LNCaP clone FGC (cell line): Measurements from ENCODE around the gene CD47.

Experiments
- DNase-seq: peaks from one replicate; pipeline ENCODE4 v3.0.0-alpha.2; 2011; ENCODE audit warnings: low read depth
- H3K4me3 ChIP-seq: 2 replicates; pipeline ENCODE4 v1.5.1; 2011; ENCODE audit warnings: mild to moderate bottlenecking, low read depth, low read length, control low read depth
- CTCF ChIP-seq: IDR thresholded peaks from 2 replicates; pipeline ENCODE4 v1.5.1; 2012; ENCODE audit warnings: mild to moderate bottlenecking; ENCODE audit not compliant: control insufficient read depth, insufficient read depth; ENCODE audit errors: extremely low read depth

CD47 gene

DNA sequence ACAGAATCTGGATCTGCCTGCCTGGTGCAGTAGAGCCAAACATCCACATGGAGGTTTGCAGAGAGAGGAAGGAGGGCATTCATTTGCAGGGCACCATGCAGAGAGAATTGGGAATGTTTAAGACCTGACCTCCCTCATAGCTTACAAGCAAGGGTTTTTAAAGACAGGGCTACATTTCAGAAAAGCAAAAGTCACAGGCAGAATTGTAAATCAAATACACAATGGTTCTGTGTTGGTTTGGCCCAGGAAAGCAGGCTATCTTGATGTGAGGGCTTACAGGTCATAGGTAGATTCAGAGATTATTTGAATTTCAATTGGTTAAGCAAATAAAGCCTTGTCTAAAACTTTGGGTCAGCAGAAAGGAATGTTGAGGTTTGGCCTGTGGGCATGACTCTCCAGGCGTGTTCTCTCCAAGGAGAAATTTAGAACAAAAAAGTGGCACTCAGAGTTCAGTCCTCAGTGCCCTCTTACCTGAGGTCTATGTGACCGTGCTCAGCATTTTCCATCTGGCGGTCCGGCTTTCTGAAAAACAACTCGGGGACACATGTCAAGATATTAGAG, 91.5 kb downstream of the CD47 start:
- no peak overlapping the region for H3K4me3 ChIP-seq
- DNase-seq, result no peak
- no peak for TF ChIP-seq CTCF

DNA sequence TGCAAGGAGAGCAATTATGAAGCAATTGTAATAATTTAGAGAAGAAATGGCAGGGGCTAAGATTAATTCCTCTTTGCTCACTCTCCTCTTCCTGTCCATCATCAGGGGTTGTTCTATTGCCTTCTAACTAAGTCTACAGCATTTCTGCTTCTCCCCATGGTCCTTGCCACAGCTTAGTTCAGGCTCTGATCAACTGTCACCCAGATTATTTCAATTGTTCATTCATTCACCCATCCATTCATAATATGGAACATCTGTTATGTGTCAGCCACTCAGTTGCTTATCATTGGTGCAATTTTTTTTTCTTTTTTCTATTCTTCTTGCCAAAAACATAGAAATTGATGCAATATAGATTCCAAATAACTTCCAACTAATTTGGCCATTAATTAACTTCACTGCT, 93.2 kb downstream of the CD47 start:
- no peak for TF ChIP-seq CTCF
- no peak for DNase-seq

GRCh38 chr3:107995823-107996222, 95.0 kb downstream of the CD47 start:
- no peak overlapping the region for H3K4me3 ChIP-seq
- no peak for DNase-seq
- TF ChIP-seq CTCF, result no peak

More for the DNA sequence above, 93.2 kb downstream of the CD47 start:
- no peak overlapping the region for H3K4me3 ChIP-seq

DNA sequence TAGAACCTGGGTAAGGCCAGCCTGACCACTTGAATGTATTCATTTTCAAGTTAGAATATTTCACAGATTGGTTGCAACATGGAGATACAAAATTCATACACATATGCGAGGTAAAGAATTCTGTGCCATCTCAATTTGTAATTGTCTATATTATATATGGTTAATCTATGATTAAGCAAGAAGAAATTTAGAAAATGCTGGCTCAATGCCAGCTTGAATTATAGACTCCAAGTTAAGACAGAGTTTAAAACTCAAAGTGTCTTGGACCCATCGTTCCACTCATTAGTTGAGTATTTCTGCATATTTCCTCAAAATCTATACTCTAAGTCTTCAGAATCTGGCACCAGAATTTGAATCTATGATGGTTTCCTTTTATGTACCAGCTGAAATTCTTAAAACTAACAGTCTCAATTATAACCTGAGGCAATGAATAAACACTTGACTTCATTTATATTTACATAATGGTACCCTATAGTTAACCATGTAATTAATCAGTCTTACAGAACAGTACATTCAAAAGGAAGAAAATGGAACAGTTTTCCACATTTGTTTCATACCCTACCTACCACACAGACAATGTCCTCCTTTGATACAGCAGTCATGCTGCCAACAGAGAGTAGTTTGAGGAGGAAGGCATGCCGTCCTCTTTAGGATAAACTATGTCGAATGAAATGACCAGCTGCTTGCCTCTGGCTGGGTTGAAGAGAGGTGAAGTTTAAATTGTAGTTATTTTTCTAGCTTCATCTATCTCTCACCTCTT, 95.7 kb downstream of the CD47 start:
- DNase-seq, result no peak
- no peak for TF ChIP-seq CTCF
- H3K4me3 ChIP-seq, result no peak overlapping the region

- no peak for TF ChIP-seq CTCF
- DNase-seq, result no peak
These were observed 96.7 kb downstream of the CD47 start for GRCh38 chr3:107994181-107994580.

DNA sequence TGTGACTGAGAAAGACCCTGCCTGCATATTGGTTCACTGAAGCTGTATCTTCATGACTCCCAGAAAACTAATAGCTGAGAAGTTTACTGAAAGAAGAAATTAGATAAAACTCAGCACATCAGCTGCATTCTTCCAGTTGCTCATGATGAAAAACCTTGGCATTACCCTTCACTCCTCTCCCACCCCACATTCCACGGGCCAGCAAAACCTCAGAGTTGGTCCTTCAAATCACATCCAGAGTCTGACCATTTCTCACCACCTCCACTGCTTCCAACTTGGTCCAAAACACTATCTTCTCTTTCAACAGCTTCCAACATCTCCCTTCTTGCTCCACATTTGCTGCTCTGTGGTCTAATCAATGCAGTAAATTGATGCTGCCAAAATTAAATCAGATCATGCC, 97.1 kb downstream of the CD47 start:
- no peak for DNase-seq
- H3K4me3 ChIP-seq, result no peak overlapping the region
- TF ChIP-seq CTCF, result no peak

More at GRCh38 chr3:107994181-107994580, 96.7 kb downstream of the CD47 start:
- no peak overlapping the region for H3K4me3 ChIP-seq
